Neuronal stem cell (in vitro differentiated cells): ENCODE measurements around the gene GALNS.

Source experiments
- DNase-seq: peaks from one replicate; pipeline ENCODE4 v3.0.0-alpha.2; 2013; ENCODE audit warnings: low spot score
- H2AFZ ChIP-seq: one replicate; pipeline ENCODE4 v1.6.1; 2013; ENCODE audit warnings: mild to moderate bottlenecking, low read length, inconsistent platforms
- H2AK5ac ChIP-seq: 2 replicates; pipeline ENCODE4 v1.6.1; 2013; ENCODE audit warnings: low read depth, mild to moderate bottlenecking, inconsistent platforms, low read length, moderate library complexity, mixed read lengths
- H2BK120ac ChIP-seq: 2 replicates; pipeline ENCODE4 v1.6.1; 2013; ENCODE audit warnings: low read depth, mild to moderate bottlenecking, inconsistent platforms, low read length, moderate library complexity, mixed read lengths
- H2BK12ac ChIP-seq: one replicate; pipeline ENCODE4 v1.6.1; 2013; ENCODE audit warnings: low read length, inconsistent platforms
- H2BK15ac ChIP-seq: 2 replicates; pipeline ENCODE4 v1.6.1; 2013; ENCODE audit warnings: mild to moderate bottlenecking, low read length, inconsistent platforms, mixed read lengths
- H2BK5ac ChIP-seq: one replicate; pipeline ENCODE4 v1.6.1; 2013; ENCODE audit warnings: inconsistent platforms, mild to moderate bottlenecking, low read length, moderate library complexity
- H3K14ac ChIP-seq: one replicate; pipeline ENCODE4 v1.6.1; 2013; ENCODE audit warnings: low read length, inconsistent platforms
- H3K18ac ChIP-seq: 2 replicates; pipeline ENCODE4 v1.6.1; 2013; ENCODE audit warnings: low read length, inconsistent platforms
- H3K23ac ChIP-seq: 2 replicates; pipeline ENCODE4 v1.6.1; 2013; ENCODE audit warnings: low read depth, mild to moderate bottlenecking, mixed read lengths, low read length, inconsistent platforms; ENCODE audit not compliant: poor library complexity
- H3K27ac ChIP-seq: replicated peaks from 3 replicates; pipeline ENCODE4 v1.5.1; 2013; ENCODE audit warnings: low read length, inconsistent platforms
- H3K27me3 ChIP-seq, 3 experiments: 2 replicates each; pipeline ENCODE4 v1.6.1; 2013; ENCODE audit warnings: low read length in 3 of 3, mild to moderate bottlenecking in 2 of 3, inconsistent platforms in 1 of 3, low read depth in 1 of 3, mixed read lengths in 1 of 3, moderate library complexity in 1 of 3; ENCODE audit not compliant: control insufficient read depth in 3 of 3, insufficient read depth in 3 of 3
- H3K36me3 ChIP-seq, 2 donors: replicated peaks in 1 of 2; 2 replicates each; pipeline ENCODE4 v1.6.1; 2013; ENCODE audit warnings: low read length in 2 of 2; ENCODE audit not compliant: control insufficient read depth in 2 of 2, insufficient read depth in 2 of 2
- H3K4ac ChIP-seq: 2 replicates; pipeline ENCODE4 v1.6.1; 2013; ENCODE audit warnings: inconsistent platforms, mild to moderate bottlenecking, low read length, moderate library complexity
- H3K4me1 ChIP-seq, 2 donors: 1 replicate in 1 of 2; 2 replicates in 1 of 2; pipeline ENCODE4 v1.6.1; 2013; ENCODE audit warnings: low read length in 2 of 2, low read depth in 1 of 2; ENCODE audit not compliant: control insufficient read depth in 2 of 2, insufficient read depth in 1 of 2
- H3K4me2 ChIP-seq: one replicate; pipeline ENCODE4 v1.6.1; 2013; ENCODE audit warnings: mild to moderate bottlenecking, low read length, inconsistent platforms; ENCODE audit not compliant: insufficient read depth, poor library complexity, severe bottlenecking
- H3K4me3 ChIP-seq, 2 donors: 2 replicates each; pipeline ENCODE4 v1.5.1; 2013; ENCODE audit warnings: low read length in 2 of 2, mild to moderate bottlenecking in 2 of 2, inconsistent platforms in 1 of 2, moderate library complexity in 1 of 2
- H3K79me1 ChIP-seq: one replicate; pipeline ENCODE4 v1.6.1; 2013; ENCODE audit warnings: low read depth, mild to moderate bottlenecking, inconsistent platforms, low read length, moderate library complexity
- H3K9ac ChIP-seq: one replicate; pipeline ENCODE4 v1.6.1; 2013; ENCODE audit warnings: mild to moderate bottlenecking, low read depth, low read length, inconsistent platforms; ENCODE audit not compliant: poor library complexity
- H3K9me3 ChIP-seq, 2 donors: replicated peaks in 1 of 2; 2 replicates each; pipeline versions ENCODE3 to v1.6.1; 2013; ENCODE audit warnings: low read length in 2 of 2, mild to moderate bottlenecking in 2 of 2, inconsistent platforms in 1 of 2, low read depth in 1 of 2, mixed read lengths in 1 of 2, moderate library complexity in 1 of 2; ENCODE audit not compliant: control insufficient read depth in 2 of 2, insufficient read depth in 1 of 2
- H4K8ac ChIP-seq: one replicate; pipeline ENCODE4 v1.6.1; 2013; ENCODE audit warnings: low read depth, mild to moderate bottlenecking, inconsistent platforms, low read length, moderate library complexity
- H4K91ac ChIP-seq: one replicate; pipeline ENCODE4 v1.6.1; 2013; ENCODE audit warnings: low read length, low read depth, mild to moderate bottlenecking, inconsistent platforms; ENCODE audit not compliant: poor library complexity
- WGBS, 2 donors: extraction: QIAGEN DNeasy Blood & Tissue Kit; methylation state at CpG; one replicate each; pipeline ENCODE4 v1.1.7; 2013; ENCODE audit warnings: missing lambda C conversion rate in 2 of 2, mixed read lengths in 1 of 2; ENCODE audit not compliant: insufficient read length in 2 of 2, insufficient replicate concordance in 1 of 2; ENCODE audit errors: extremely low coverage in 2 of 2; 5-methylcytosine and 5-hydroxymethylcytosine counted together

The GALNS gene

GRCh38 chr16:88834670-88835069, 22.1 kb downstream of the GALNS start:
- Histone ChIP-seq H3K4ac (no peak overlapping the region), H3K14ac (no peak overlapping the region), H3K36me3 (peaks cover 0 to 9% of the 10 kb centered on the region in 2 donors), H3K18ac (no peak overlapping the region), H2BK12ac (no peak overlapping the region), H3K9ac (no peak overlapping the region), H4K8ac (no peak overlapping the region), H3K79me1 (peaks cover 9% of the 10 kb centered on the region), H3K27me3 (no peaks in the 10 kb centered on the region), H2AK5ac (no peak overlapping the region), H2BK5ac (no peak overlapping the region), H3K4me2 (no peak overlapping the region), H4K91ac (no peak overlapping the region), H3K23ac (no peak overlapping the region), H2BK120ac (no peak overlapping the region), H2AFZ (no peak overlapping the region), H3K4me1 (no peaks in the 10 kb centered on the region), H2BK15ac (no peak overlapping the region), H3K9me3 (no peaks in the 10 kb centered on the region), H3K4me3 (no peak overlapping the region), H3K27ac (no peak overlapping the region)
- DNase-seq, result no peak
- WGBS, 2 donors, result no CpG with 5 or more reads among the region's 13 CpGs

- WGBS, 2 donors, result no CpG with 5 or more reads among the region's 13 CpGs
- Histone ChIP-seq H3K27me3 (no peaks in the 10 kb centered on the region), H3K9me3 (no peaks in the 10 kb centered on the region), H3K4me1 (no peaks in the 10 kb centered on the region), H2AFZ (no peak overlapping the region), H2BK120ac (no peak overlapping the region), H3K36me3 (peaks cover 0 to 7% of the 10 kb centered on the region in 2 donors), H4K8ac (no peak overlapping the region), H2AK5ac (no peak overlapping the region), H2BK12ac (no peak overlapping the region), H3K9ac (no peak overlapping the region), H3K27ac (no peak overlapping the region), H3K79me1 (peaks cover 10% of the 10 kb centered on the region), H3K23ac (no peak overlapping the region), H3K4me3 (no peak overlapping the region), H3K4me2 (no peak overlapping the region), H3K18ac (no peak overlapping the region), H3K4ac (no peak overlapping the region), H2BK15ac (no peak overlapping the region), H2BK5ac (no peak overlapping the region), H3K14ac (no peak overlapping the region), H4K91ac (no peak overlapping the region)
- DNase-seq, result no peak
These were observed 23.7 kb downstream of the GALNS start for GRCh38 chr16:88833086-88833485.

GRCh38 chr16:88831838-88832237, 24.9 kb downstream of the GALNS start:
- H4K91ac ChIP-seq, result no peak overlapping the region
- H3K36me3 ChIP-seq, result peaks cover 0 to 7% of the 10 kb centered on the region in 2 donors
- H3K23ac ChIP-seq, result no peak overlapping the region
- no peak overlapping the region for H3K4me2 ChIP-seq
- H2BK120ac ChIP-seq, result no peak overlapping the region
- H2AFZ ChIP-seq, result no peak overlapping the region
- peaks cover 8% of the 10 kb centered on the region for H3K79me1 ChIP-seq
- H3K18ac ChIP-seq, result peak overlapping the region; percentile 48
- WGBS, 2 donors, result no CpG with 5 or more reads among the region's 13 CpGs
- no peak overlapping the region for H3K4me3 ChIP-seq
- no peak overlapping the region for H3K4ac ChIP-seq
- H2BK12ac ChIP-seq, result peak overlapping the region; percentile 41
- no peak overlapping the region for H2BK15ac ChIP-seq
- no peaks in the 10 kb centered on the region for H3K4me1 ChIP-seq
- no peaks in the 10 kb centered on the region for H3K27me3 ChIP-seq
- no peak overlapping the region for H3K27ac ChIP-seq
- no peak for DNase-seq
- peak overlapping the region; percentile 43 for H4K8ac ChIP-seq
- peak overlapping the region; percentile 81 for H3K9ac ChIP-seq
- H3K9me3 ChIP-seq, result no peaks in the 10 kb centered on the region
- peak overlapping the region; percentile 71 for H3K14ac ChIP-seq
- peak overlapping the region; percentile 66 for H2BK5ac ChIP-seq
- H2AK5ac ChIP-seq, result peak overlapping the region; percentile 37

GRCh38 chr16:88830783-88831182, 26.0 kb downstream of the GALNS start:
- Histone ChIP-seq H2BK120ac (no peak overlapping the region), H4K91ac (no peak overlapping the region), H3K4me3 (no peak overlapping the region), H4K8ac (no peak overlapping the region), H2AK5ac (no peak overlapping the region), H3K23ac (no peak overlapping the region), H3K18ac (no peak overlapping the region), H3K14ac (no peak overlapping the region), H2BK5ac (no peak overlapping the region), H3K4ac (no peak overlapping the region), H2BK12ac (no peak overlapping the region), H3K27ac (no peak overlapping the region), H3K27me3 (no peaks in the 10 kb centered on the region), H3K4me1 (no peaks in the 10 kb centered on the region), H2AFZ (no peak overlapping the region), H2BK15ac (no peak overlapping the region), H3K9me3 (no peaks in the 10 kb centered on the region), H3K4me2 (no peak overlapping the region), H3K9ac (no peak overlapping the region), H3K79me1 (peaks cover 7% of the 10 kb centered on the region), H3K36me3 (peaks cover 0 to 7% of the 10 kb centered on the region in 2 donors)
- no peak for DNase-seq
- no CpG with 5 or more reads among the region's 14 CpGs for WGBS, 2 donors
